Esophagus squamous epithelium (tissue), 4 donors: ENCODE results near the gene CLEC4G.

Experiments used
- POLR2A ChIP-seq, 4 donors: fragments of 450-650 bp; IDR thresholded peaks; one replicate each; pipeline ENCODE4 v1.6.1; 2017; ENCODE audit warnings: antibody characterized with exemption in 4 of 4, mild to moderate bottlenecking in 4 of 4, moderate library complexity in 3 of 4
- TF ChIP-seq, protein P1 (sequence below), 6 experiments: fragments of 450-650 bp in 4 of 6; fragments of 200-600 bp in 2 of 6; sonication (generic) in 2 of 6; IDR thresholded peaks; one replicate each; pipeline ENCODE4 v1.5.1; 2016 to 2019; ENCODE audit warnings: antibody characterized with exemption in 6 of 6, mild to moderate bottlenecking in 4 of 6, moderate library complexity in 4 of 6

GRCh38 chr19:7706188-7706954 lies 25.5 kb downstream of the CLEC4G start:
- TF ChIP-seq, protein P1, sequence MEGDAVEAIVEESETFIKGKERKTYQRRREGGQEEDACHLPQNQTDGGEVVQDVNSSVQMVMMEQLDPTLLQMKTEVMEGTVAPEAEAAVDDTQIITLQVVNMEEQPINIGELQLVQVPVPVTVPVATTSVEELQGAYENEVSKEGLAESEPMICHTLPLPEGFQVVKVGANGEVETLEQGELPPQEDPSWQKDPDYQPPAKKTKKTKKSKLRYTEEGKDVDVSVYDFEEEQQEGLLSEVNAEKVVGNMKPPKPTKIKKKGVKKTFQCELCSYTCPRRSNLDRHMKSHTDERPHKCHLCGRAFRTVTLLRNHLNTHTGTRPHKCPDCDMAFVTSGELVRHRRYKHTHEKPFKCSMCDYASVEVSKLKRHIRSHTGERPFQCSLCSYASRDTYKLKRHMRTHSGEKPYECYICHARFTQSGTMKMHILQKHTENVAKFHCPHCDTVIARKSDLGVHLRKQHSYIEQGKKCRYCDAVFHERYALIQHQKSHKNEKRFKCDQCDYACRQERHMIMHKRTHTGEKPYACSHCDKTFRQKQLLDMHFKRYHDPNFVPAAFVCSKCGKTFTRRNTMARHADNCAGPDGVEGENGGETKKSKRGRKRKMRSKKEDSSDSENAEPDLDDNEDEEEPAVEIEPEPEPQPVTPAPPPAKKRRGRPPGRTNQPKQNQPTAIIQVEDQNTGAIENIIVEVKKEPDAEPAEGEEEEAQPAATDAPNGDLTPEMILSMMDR (IDR thresholded peaks at IDR 0.05) = no peak
- TF ChIP-seq POLR2A (IDR thresholded peaks at IDR 0.05) = no peak
